K562 (cell line): Measurements from ENCODE around the gene YBX1. TPM values are rescaled to one million over a fixed set of nuclear protein-coding genes. Genes with fewer than 3 reads are reported as not detected.
A peak's percentile ranks its signal among the peaks of the same experiment; 100 is the strongest.

ENCODE experiments used
- ARID1B ChIP-seq: fragments of 450-650 bp; IDR thresholded peaks from 2 replicates; pipeline ENCODE4 v1.6.1; 2016; ENCODE audit warnings: antibody characterized with exemption, mild to moderate bottlenecking, inconsistent platforms
- ARID3A ChIP-seq: IDR thresholded peaks from 2 replicates; pipeline ENCODE4 v1.6.1; 2012; ENCODE audit warnings: low read depth, low read length, improper control_type of control experiment, borderline replicate concordance
- ARNT ChIP-seq, 2 experiments: fragments of 450-650 bp; IDR thresholded peaks; 2 replicates each; pipeline ENCODE4 v1.6.1; 2016; ENCODE audit warnings: mild to moderate bottlenecking in 1 of 2
- CBFA2T2 ChIP-seq: fragments of 450-650 bp; conservative IDR thresholded peaks from 2 replicates; pipeline ENCODE4 v1.6.1; 2017; ENCODE audit warnings: mild to moderate bottlenecking
- EP400 ChIP-seq: fragments of 450-650 bp; IDR thresholded peaks from 2 replicates; pipeline ENCODE4 v1.6.1; 2017; ENCODE audit warnings: antibody characterized with exemption, mild to moderate bottlenecking, moderate library complexity
- FOXA3 ChIP-seq, 2 experiments: fragments of 450-650 bp in 1 of 2; sonication (generic) in 1 of 2; formaldehyde crosslinking; IDR thresholded peaks in 1 of 2; conservative IDR thresholded peaks in 1 of 2; 2 replicates each; pipeline versions ENCODE4 v1.4.0 to v1.8.0; 2020 to 2022; ENCODE audit warnings: mild to moderate bottlenecking in 2 of 2, missing genetic modification reagents in 1 of 2
- HDAC1 ChIP-seq, 2 experiments: fragments of 450-650 bp; IDR thresholded peaks; 2 replicates each; pipeline ENCODE4 v1.6.1; 2016 to 2017; ENCODE audit warnings: inconsistent platforms in 1 of 2, mild to moderate bottlenecking in 1 of 2, moderate library complexity in 1 of 2
- KDM1A ChIP-seq, 2 experiments: fragments of 450-650 bp; IDR thresholded peaks; 2 replicates each; pipeline ENCODE4 v1.6.1; 2016; ENCODE audit warnings: mild to moderate bottlenecking in 2 of 2
- POLR2AphosphoS5 ChIP-seq: IDR thresholded peaks from 2 replicates; pipeline ENCODE4 v1.6.1; 2011; ENCODE audit warnings: mild to moderate bottlenecking, low read depth, low read length, moderate library complexity; ENCODE audit not compliant: control insufficient read depth, insufficient read depth
- RAD21 ChIP-seq, 2 experiments: fragments of 250-450 bp in 1 of 2; fragments of 450-650 bp in 1 of 2; sonication (Bioruptor Pico) in 1 of 2; formaldehyde crosslinking in 1 of 2; IDR thresholded peaks in 1 of 2; conservative IDR thresholded peaks in 1 of 2; 2 replicates each; pipeline versions ENCODE4 v1.4.0 to v1.8.0; 2020 to 2022; ENCODE audit warnings: mild to moderate bottlenecking in 2 of 2, moderate library complexity in 1 of 2
- SIN3A ChIP-seq, 2 experiments: fragments of 150-350 bp in 1 of 2; IDR thresholded peaks; 2 replicates each; pipeline ENCODE4 v1.6.1; 2011 to 2016; ENCODE audit warnings: borderline replicate concordance in 2 of 2, low read depth in 2 of 2, low read length in 2 of 2, mild to moderate bottlenecking in 2 of 2, moderate library complexity in 2 of 2; ENCODE audit not compliant: control insufficient read depth in 1 of 2
- TBL1XR1 ChIP-seq, 2 experiments: IDR thresholded peaks; 2 replicates each; pipeline ENCODE4 v1.6.1; 2012; ENCODE audit warnings: improper control_type of control experiment in 2 of 2, low read length in 2 of 2, mild to moderate bottlenecking in 1 of 2
- ZNF75A ChIP-seq: fragments of 450-650 bp; formaldehyde crosslinking; IDR thresholded peaks from 2 replicates; pipeline ENCODE4 v1.4.0; 2020; ENCODE audit warnings: mild to moderate bottlenecking
- ZNF766 ChIP-seq: fragments of 200-800 bp; sonication (Bioruptor generic); conservative IDR thresholded peaks from 2 replicates; pipeline ENCODE4 v1.6.1; 2016; ENCODE audit warnings: missing genetic modification characterization, missing compliant biosample characterization
- polyA plus RNA-seq, 8 experiments: library from polyadenylated mRNA; depleted of rRNA in 4 of 8; stranded (reverse) in 5 of 8; unstranded in 3 of 8; fragments of >200 nt; fragmentation: Nextera tagmentation in 2 of 8; fragmentation: Illumina TruSeq in 1 of 8; extraction: Ambion mirVana in 2 of 8; extraction: Trizol in 1 of 8; gene quantifications; 2 replicates each; pipeline versions ENCODE4 v1.2.1 to v1.2.3, GENCODE V29; 2011 to 2014; ENCODE audit warnings: inconsistent platforms in 1 of 8, missing spikeins in 1 of 8
- total RNA-seq, 7 experiments: library from RNA; depleted of rRNA in 6 of 7; stranded (reverse); fragments of >200 nt in 6 of 7; fragmentation: Illumina TruSeq in 2 of 7; extraction: Trizol in 2 of 7; gene quantifications; 2 replicates each; pipeline versions ENCODE4 v1.2.1 to v1.2.3, GENCODE V29; 2011 to 2021; ENCODE audit warnings: low replicate concordance in 1 of 7
- TF ChIP-seq, protein P1 (sequence below): fragments of 200-800 bp; sonication (Bioruptor generic); IDR thresholded peaks from 2 replicates; pipeline ENCODE4 v1.6.1; 2017; ENCODE audit warnings: missing genetic modification characterization, missing compliant biosample characterization

YBX1 gene
- total and polyA plus RNA-seq, 9 of the 15 experiments (the other 6 are each of a cell fraction or from before 2014, with no cell fraction given): 363 to 1,955 (median 1,216) TPM

DNA sequence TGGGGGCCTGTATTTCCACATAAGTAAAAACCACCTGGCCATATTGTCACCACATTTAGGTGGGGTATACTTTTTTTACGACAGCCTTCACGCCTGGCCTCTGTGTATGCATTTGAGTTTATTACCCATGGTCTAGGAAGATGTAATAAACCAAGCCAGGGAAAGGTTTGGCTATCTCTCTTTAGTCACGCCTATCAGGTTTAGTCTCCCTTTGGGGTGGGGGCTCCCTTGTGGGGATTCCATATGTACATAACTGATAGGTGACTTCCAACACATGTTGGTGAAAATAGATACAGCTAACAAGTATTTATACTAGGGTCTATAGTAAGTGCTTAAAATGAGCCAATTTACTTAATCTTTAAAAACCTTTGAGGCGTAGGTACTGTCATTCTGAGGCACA, 4.2 kb downstream of the YBX1 start (continued):
- TF ChIP-seq SIN3A (IDR thresholded peaks at IDR 0.05; ENCODE audit: borderline replicate concordance in 2 of 2, control insufficient read depth in 1 of 2, low read depth in 2 of 2, low read length in 2 of 2) (peak in 1 of 2 experiments; percentile 51; a peak in 1 of 4 replicates), RAD21 (CRISPR knock-in tag; conservative IDR thresholded peaks at IDR 0.05 in 1 of 2, IDR thresholded peaks at IDR 0.05 in 1 of 2) (0 out of 4 replicates have a peak, but pooled peaks of 1 of the 2 experiments have one; percentile 2), TBL1XR1 (IDR thresholded peaks at IDR 0.05; ENCODE audit: low read length in 2 of 2) (0 out of 4 replicates have a peak, but pooled peaks of 1 of the 2 experiments have one; percentile 33), KDM1A (IDR thresholded peaks at IDR 0.05) (0 out of 4 replicates have a peak, but pooled peaks of 1 of the 2 experiments have one; percentile 21), HDAC1 (IDR thresholded peaks at IDR 0.05) (peak in 1 of 2 experiments; percentile 30; a peak in 1 of 4 replicates), CBFA2T2 (peak; percentile 70), EP400 (0 out of 2 replicates have a peak, but pooled peaks have one; percentile 39), ARNT (IDR thresholded peaks at IDR 0.05) (0 out of 4 replicates have a peak, but pooled peaks of 1 of the 2 experiments have one; percentile 23), ARID1B (peak; percentile 87), ZNF766 (CRISPR knock-in tag) (0 out of 2 replicates have a peak, but pooled peaks have one; percentile 18), FOXA3 (CRISPR knock-in tag; conservative IDR thresholded peaks at IDR 0.05 in 1 of 2, IDR thresholded peaks at IDR 0.05 in 1 of 2) (0 out of 4 replicates have a peak, but pooled peaks of 1 of the 2 experiments have one; percentile 47), ARID3A (0 out of 2 replicates have a peak, but pooled peaks have one; percentile 10), POLR2AphosphoS5 (0 out of 2 replicates have a peak, but pooled peaks have one; percentile 47), ZNF75A (CRISPR knock-in tag) (no peak)
- TF ChIP-seq, protein P1, sequence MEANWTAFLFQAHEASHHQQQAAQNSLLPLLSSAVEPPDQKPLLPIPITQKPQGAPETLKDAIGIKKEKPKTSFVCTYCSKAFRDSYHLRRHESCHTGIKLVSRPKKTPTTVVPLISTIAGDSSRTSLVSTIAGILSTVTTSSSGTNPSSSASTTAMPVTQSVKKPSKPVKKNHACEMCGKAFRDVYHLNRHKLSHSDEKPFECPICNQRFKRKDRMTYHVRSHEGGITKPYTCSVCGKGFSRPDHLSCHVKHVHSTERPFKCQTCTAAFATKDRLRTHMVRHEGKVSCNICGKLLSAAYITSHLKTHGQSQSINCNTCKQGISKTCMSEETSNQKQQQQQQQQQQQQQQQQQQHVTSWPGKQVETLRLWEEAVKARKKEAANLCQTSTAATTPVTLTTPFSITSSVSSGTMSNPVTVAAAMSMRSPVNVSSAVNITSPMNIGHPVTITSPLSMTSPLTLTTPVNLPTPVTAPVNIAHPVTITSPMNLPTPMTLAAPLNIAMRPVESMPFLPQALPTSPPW (CRISPR knock-in tag): peak; percentile 66
- TF ChIP-seq, all 486 proteins: peak for 38
